NAMALWA (cell line): ENCODE results near the gene PBRM1.
A peak's percentile ranks its signal among the peaks of the same experiment; 100 is the strongest.
"Not testable (repeated sequence)": the region's sequence is repeated elsewhere in the genome, so short reads cannot be mapped to it uniquely, and the experiment has no call there.

ENCODE experiments used
- DNase-seq: peaks from one replicate; pipeline ENCODE4 v3.0.0-alpha.2; 2015; ENCODE audit warnings: low spot score

The PBRM1 gene

DNA sequence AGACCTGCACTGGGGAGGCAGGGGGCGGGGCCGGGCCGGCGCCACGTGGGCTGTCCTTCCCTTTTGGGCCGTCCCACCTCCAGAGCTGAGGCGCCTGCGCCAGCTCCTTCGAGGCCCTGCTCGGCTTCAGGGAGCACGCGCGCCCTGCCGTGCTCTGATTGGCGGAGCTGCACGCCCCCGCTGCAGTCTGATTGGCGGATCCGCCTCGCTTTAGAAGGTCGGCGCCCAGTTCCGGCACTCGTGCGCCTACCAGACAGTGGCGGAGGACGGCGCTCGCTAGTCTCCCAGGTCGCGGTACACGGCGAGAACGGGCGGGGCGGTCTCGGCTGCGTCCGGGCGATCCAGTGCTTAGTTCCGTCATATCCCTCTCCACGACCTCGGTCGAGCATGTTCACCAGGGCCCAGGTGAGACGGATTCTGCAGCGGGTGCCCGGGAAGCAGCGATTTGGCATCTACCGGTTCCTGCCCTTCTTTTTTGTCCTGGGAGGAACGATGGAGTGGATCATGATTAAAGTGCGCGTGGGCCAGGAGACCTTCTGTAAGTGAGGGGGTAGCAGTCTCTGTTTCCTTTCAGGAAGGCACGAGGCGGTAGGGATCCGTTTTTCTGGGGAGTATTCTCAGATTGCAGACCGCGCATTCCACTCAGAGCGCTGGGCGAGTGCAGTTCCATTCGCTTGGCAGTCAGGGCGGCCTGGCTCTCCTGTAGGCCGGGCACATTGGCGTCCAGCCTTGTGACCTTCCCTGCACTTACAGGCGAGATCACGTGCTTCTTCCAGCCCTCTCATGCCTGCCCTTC, 149.1 kb downstream of the PBRM1 start, which contains the start of gene UQCC5:
Gene UQCC5 (plus strand): TSS at position 237 of the 796 bp plus-strand sequence. CDS start 151 bp downstream, at position 388.
- peak; percentile 93 for DNase-seq

DNA sequence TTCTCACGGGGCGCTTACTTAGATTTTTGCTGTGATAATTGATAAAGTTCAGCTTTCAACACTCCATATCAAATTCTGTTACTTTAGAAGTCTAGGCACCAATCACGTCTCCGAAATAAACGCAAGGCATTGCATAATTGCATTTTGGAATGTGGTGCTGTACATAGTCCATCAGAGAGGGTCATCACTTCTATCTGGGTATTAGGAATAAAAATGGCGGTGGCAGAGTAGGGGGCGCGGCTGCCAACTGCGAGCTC, 149.7 kb downstream of the PBRM1 start:
- DNase-seq: no peak

DNA sequence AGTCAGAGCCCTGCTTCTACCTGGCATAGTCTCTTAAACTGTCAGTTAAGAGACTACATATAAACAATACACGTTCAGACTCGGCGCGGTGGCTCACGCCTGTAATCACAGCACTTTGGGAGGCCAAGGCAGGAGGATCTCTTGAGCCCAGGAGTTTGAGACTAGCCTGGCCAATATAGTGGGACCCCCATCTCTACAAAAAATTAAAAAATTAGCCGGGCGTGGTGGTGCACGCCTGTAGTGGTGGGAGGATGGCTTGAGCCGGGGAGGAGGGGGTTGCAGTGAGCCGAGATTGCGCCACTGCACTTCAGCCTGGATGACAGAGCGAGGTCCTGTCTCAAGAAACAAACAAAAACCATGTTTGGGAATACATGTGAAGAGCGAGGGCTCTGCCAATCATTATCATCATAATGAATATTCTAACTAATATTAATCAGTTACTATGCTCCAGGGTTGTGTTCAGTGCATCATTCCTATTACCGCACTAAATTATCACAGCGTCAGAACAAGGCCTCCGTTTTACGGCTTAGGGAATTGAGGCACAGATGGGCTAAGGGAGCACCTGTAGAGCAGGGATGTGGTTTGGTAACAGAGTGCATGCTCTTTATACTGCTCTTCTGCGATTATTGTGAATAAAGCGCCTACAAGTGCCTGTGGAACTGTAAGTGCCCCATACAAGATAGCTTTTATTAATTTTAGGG, 150.2 kb downstream of the PBRM1 start:
- no peak for DNase-seq

DNA sequence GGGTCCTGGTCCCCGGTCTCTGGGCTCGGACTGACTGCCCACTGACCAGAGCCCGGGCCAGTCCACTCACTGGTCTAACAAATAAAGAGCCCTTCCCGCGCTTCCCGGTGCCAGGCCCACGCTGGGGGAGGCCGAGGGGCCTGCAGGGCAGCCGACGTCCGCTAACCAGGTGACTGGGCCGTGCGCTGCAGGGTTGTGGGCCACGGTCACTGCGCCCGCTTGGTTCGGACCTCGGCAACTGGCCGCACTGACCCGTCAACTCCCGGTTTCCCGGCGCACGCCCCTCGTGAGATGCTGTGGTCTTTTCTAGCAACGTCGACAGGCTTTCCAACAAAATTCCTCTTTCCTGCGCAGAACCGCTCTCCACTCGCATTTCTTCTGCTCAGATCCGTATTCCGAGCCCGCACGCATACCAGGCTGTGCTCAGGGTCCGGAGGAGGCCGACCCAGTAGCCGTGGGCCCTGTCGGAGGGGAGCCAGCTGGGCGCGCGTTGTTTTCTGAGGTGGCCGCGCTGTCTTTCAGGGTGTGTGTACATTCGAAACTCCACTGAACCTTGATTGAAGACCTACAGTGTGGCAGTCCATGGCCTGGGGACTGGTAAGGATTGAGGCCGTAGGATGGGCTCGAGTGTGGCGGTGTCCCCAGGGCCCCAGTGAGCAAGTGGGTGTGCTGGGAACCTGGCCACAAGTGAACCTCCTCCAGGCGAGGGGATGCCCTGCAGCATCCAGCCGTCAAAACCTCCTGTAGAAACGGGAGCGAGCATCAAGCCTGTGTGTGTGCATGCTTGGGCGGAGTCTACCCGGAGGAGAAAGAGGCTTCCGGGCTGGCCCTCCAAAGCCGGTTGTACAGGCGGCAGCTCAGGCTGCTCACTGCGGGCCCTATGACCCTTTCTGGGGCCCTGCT, 151.2 kb downstream of the PBRM1 start:
- DNase-seq: no peak

DNA sequence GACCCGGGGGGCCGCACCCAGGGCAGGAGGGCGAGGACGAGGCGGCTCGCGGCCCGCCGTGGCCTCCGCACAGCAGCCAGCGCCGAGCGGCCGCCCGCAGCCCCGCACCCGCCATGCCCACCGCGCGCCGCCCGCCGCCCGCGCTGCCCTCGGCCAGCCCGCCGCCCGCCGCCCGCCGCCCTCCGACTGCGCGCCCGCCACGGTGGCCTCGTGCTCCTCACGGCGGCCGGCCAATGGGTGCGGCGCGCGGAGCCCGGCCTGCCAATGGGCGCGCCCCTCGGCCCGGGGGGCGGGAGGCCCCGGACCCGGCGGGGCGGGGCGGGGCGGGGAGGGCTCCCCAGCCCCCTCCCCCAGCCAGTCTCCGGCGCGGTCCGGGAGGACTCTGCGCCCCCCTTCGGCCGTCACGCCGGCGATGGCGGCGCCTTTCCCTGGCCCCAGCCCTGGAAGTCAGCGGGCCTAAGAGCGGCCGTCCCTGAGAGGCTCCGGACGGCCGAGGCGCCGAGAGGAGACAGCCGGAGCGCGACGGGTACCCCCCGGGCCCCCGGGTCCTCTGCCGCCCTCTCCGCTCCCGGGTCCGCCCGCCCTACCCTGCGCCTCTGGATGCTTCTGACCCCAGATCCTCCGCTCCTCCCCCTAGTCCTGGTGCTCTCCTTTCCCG, 152.0 kb downstream of the PBRM1 start, which contains the start of gene NT5DC2:
Gene NT5DC2 (minus strand): TSS at position 235 of the 658 bp plus-strand sequence. CDS start 120 bp downstream, at position 115.
- peak; percentile 67 for DNase-seq

DNA sequence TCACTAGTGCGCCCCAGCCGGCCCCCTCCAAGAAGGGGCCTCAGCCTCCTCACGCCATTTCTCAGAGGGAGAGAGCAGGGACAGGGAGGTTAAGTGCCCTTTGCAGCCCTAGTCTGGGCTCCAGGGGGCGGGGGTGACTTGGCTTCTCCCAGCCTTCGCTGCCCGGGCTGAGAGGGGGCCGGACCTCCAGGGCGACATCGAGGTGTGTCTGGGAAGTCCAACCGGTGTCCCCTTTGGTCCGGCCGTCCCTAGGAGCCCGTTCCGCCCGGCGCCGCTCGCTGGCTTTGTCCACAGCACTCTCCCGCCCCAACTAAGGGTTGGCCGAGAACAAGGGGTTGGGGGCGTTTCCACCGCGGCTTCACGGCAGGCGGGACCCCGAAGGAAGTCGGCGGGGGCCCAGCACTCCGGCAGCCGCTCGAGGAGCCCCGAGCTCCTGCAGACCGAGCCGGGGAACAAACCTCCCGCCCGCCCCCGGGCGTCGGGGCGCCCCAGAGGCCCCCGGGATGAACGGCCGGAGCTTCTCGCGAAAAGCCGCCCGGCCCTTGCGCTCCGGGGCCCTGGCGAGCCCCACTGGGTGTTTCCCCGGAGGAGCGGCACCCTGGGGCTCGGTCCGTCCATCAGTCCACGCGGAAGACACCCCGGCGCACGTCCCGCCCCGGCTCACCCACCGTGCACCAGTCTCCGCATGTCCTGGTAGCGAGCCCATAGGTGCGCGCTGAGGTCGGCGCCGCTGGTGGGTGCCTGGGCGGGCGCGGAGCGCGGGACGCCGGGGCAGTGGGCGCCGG, 152.7 kb downstream of the PBRM1 start:
- DNase-seq: peak; percentile 12

DNA sequence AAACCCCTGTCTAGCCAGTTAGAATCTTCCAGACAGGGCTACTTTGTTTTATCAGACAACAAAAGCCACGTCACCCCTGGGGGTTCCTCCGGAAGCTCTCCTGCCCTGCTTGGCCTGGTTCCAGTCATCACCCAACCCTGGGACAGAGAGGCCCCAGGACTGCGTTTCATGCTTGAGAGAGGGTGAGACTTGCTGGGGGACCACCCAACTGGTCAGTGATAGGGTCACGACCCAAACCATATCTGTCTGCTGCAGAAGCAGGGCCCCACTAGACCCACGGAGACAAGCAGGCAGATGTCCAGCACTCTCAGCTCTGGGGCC, 153.2 kb downstream of the PBRM1 start:
- DNase-seq: peak; percentile 43

DNA sequence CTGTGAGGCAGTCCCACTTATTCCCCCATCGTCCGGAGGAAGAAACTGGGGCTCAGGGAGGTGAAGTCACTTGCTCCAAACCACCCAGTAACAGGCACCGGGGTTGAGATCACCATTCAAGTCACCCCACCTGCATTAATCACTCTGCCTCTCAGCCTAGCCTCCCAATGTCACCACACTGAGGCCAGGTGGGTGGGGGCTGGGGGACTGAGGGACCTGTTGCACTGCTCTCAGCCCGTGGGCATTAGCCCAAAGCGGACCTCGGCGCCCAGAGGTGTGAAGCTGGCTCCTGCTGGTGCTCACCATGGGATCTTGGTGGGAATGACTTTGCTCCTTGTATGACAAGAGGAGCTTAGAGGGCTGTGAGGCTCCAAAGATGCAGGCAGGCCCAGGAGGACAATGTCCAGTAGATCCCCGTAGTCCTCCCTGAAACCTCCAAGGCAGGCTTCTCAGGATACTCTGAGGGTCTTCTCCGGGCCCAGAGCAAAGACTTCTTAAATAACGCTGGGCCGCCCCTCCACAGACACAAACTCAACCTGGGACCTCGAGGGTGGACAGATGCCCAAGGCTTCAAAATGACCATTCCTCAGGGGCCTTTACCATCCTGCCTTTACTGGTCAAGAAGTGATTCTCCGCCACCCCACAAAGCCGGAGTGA, 153.7 kb downstream of the PBRM1 start:
- no peak for DNase-seq

DNA sequence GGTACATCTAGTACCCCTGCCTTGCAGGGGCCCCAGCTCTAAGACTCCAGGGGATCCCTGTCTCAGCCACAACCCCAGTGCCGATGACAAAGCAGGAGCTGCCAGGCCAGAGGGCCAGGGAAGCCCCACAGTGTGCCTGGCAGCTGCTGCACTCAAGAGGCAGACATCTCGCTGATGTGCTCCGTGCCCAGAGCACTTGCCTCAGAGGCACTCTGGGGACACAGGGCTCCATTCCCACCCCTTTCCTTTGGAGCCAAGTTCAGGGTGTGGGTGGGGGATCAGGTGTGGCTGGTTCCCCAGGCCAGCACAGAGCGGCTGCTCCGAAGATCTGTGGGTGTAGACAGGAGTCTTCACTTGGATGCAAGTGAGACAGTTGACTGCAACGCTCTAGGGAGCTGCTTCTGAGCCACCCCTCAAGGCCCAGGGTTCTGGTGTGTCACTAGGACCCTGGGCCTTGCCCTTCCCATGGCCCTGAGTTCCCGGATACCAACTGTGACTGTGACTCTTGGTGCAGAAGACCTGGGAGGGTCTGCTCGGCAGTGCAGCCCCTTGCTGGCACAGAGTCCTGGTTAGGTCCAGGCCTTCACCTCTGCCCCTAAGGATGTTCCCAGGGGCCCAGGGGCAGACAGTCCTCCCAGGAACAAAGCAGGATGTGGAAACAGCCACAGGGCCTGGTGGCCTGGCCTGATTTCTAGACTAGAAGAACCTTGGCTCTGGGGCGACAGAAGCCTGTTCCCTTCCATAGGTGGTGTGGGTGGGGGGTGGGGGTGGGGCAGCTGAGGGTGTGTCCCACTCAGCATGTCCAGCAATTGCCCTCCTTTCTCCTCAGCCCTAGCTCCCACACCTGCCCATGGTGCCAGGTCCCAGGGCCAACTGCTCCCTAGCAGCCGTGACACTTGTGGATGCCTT, 154.5 kb downstream of the PBRM1 start:
- DNase-seq: no peak

DNA sequence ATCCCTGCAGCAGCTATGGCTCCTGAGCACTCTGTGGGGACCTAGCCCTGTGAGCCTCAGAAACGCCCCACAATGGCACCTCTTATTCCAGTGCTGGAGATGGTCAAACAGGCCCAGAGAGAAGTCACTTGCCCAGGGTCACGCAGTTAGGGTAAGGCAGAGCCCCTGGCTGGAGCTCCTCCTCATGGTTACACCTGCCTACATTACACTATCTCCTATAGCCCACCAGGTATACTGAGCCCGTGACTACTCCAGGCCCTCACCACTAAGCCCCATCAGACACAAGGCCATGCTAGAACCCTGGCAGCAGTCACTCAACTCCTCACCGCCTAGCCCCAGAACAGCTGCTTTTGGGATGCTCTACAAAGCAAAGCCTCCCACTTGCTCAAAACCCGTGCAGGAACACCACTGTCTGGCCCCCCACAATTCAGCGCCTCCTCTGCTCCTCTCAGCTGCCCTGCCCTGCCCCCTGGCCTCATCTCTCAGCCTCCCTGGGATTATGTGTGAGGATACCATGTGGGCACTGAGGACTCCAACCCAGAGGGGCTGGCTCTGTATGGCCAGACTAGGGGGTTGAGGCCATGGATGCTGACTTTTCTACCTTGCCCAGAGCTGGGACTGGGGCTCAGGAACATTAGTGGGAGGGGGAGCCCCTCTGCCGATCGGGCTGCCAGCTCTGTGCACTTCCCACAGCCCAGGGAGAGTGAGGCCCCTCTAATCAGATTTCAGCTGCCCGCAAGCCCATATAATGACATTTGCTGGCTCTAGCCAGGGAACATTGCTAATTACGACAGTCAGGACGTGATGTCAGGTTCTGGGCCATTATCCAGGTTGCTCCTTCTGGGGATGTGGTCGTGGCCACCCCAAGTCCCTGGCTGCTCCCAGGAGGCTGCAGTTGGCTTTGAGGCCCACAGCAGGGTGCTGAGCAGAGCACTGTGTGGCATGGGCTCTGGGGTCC, 156.1 kb downstream of the PBRM1 start:
- DNase-seq: no peak

DNA sequence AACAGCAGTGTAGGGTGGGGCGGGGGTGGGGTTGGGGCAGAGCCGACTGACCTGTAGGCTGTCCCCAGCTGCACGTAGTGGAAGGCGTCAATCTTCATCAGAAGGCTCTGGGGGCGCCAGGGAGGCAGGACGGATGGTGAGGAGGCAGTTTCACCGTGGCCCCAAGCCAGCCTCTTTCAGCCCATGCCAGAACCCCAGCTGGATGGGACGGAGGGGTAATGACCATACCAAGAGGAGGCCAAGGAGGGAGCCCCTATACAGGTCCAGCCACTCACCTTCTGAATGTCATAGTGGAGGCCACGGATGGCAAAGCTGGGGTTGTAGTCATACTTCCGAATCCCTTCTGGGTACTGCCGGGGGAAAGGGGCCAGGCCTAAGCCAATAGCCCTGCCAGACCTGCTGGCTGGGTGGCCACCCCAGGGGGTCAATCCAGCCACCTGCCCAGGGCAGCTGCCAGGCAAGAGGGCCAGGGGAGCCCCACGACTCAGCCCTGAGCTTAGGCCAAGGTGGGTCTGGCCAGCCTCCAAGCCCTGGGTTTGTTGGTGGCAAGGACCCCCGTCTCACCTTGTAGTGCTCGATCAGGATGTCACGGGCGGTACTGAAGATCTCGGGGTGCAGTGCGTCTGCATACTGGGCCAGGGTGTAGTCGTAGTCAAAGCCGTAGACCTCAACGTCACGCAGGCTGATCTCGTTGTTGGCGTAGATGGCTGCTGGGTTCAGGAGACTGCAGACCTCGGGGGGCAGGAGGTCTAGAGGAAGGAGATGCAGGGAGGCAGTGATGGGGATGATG, 156.9 kb downstream of the PBRM1 start:
- DNase-seq: no peak

DNA sequence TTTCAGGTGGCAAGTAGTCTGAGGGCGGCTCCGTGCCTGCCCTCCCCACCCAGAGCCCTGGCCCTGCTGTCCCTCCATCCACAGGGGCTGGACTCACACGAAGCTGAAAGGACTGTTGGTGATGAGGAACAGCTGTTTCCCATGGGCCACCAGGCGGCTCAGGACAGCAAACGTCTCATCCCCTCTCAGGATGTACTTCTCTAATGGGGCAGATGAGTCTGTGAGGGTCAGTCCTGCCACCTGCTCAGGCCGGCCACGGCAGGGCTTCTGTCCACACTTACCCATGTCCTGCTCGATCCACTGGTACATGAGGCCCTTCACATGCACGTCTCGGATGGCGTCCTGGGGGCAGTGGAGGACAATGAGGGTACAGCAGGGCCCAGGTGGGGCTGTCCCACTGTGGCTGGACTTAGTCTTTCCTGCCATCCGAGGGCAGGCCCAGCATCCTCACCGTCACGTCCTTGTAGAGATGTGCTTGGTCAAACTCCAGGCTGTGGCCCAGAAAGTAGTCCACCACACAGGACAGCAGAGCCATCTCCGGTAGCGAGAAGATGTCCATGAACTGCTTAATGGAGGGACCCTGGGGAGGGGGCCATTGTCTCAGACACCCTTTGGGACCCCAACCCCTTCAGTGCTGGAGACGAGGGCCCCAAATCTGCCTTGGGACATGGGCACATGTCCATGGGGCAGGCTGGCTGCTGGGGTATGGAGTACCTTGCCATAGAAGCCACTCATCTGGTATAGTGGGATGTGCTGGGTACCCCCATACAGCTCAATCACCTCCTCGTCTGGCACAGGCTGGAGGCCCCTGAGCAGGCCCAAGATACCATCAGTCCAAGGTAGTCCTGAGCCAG, 157.8 kb downstream of the PBRM1 start:
- DNase-seq: no peak

DNA sequence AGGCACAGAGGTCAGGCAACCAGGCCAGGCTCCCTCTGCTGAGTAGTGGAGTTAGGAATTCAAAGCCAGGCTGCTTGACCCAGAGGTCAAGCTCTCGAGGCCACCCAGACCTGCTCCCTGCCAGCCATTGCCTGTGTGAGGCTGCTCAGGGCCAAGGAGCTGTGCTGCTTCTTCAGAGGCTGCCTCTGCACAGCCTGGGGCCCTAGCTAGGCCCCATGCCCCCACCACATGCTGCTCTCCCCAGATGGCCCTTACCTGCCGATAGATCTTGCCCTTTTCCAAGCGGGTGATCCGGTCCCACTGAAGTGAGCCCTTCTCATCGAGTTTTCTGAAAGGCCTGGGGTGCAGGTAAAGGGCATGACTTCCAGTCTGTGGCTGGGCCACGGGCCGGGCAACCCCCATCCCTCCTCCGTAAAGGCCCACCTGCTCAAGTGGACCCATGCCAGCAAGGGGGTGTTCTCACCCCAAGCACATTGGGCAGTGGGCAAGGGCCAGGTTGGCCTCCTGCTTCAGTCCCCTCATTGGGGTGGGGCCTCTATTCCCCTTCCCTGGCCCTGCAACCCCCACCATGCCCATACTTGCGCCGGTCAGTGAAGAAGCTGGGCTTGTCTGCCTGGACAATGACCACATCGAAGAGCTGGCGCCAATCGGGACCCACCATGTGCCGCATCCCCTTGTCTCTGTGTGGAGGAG, 158.5 kb downstream of the PBRM1 start:
- no peak for DNase-seq

DNA sequence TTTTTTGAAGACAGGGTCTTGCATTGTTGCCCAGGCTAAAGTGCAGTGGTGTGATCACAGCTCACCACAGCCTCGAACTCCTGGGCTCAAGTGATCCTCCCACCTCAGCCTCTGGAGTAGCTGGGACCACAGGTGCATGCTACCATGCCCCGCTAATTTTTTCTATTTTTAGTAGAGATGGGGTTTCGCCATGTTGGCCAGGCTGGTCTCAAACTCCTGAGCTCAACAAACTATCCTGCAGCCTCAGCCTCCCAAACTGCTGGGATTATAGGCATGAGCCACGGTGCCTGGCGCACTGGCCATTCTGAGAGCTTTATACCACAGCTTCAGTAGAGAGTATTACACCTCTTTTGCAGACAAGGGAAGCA, 159.1 kb downstream of the PBRM1 start:
- not testable (repeated sequence) for DNase-seq

DNA sequence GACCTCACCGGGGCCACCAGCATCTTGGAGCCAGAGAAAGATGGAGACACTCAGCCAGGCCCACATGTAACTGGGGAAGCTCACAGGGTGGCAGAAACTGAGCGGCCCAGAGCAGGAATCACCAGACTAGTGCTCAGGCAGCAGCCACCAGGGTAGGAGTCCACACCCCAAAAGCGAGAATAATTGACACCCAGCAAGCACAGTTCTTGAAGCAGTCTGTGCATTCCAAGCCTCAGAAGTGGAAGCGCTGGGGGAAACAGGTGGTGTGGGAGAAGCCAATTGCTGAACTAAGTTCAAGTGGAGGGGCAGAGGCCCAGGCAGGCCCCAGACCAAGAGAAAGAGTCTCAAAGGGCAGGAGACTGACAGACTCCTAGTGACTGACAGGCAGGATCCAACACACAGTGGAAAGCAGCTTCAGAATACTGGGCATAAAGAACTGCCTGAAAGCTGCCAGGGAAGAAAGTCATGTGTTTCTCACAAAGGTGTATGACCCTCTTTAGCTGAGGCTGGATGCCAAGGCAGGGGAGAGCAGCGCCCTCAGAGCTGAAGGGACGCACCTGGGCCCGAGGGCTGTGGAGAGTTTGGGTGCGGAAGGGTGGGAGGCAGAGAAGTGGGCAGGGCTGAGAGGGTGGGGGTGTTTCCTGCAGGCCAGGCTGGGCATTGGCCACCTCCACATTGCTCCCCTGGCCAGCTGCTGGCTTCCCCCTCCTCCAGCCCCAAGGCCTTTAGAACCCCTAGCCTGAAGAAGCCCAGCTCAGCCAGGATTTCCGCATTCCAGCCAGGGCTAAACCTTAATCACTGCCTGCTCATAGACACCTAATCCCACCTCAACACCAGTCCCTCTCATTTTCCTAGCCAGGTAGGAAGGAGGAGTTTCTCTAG, 159.8 kb downstream of the PBRM1 start:
- DNase-seq: no peak
